HCT116 (cell line): Measurements from ENCODE around the gene IMPDH1. TPM values are rescaled to one million over a fixed set of nuclear protein-coding genes. Genes with fewer than 3 reads are reported as not detected.

Source experiments
- ATAC-seq: fragments of 200-7000 bp; cut with Tn5 transposase; 2 replicates; pipeline ENCODE4 v1.9.1; 2020; ENCODE audit warnings: mild to moderate bottlenecking, moderate library complexity
- BruUV-seq: library from RNA; stranded (reverse); fragments of 400-500 nt; replicated peaks from 2 replicates; lab custom pipeline; 2021; lab: Mats Ljungman, UMichigan
- CTCF ChIA-PET: fragments of 300-600 bp; sonication (Branson Sonifier 250); formaldehyde crosslinking; loops from one replicate; lab custom pipeline; 2021; ENCODE audit warnings: antibody characterized with exemption; lab: Charles Lee
- POLR2A ChIA-PET: fragments of 300-600, 350-600 bp; sonication (Branson Sonifier 250); formaldehyde crosslinking; loops from one replicate; lab custom pipeline; 2021; ENCODE audit warnings: antibody characterized with exemption; lab: Charles Lee
- RAD21 ChIA-PET, 2 experiments: fragments of 300-600 bp; sonication (Branson Sonifier 250); formaldehyde crosslinking; loops; one replicate each; lab custom pipeline; 2023; ENCODE audit warnings: low total read pairs in 2 of 2; ENCODE audit not compliant: uncharacterized antibody in 2 of 2, unreplicated experiment in 2 of 2, low non-redundant PET in 1 of 2; lab: Charles Lee
- DNase-seq: peaks from one replicate; pipeline ENCODE4 v3.0.0-alpha.2; 2010; ENCODE audit warnings: low read depth, low spot score
- H2AFZ ChIP-seq: fragments of 200-600 bp; shearing (Covaris generic), sonication (generic); 2 replicates; pipeline ENCODE4 v1.6.1; 2017; ENCODE audit warnings: low read depth, mixed run types, mixed read lengths, antibody characterized with exemption, low read length; ENCODE audit not compliant: poor library complexity, severe bottlenecking
- H3K27ac ChIP-seq: 2 replicates; pipeline ENCODE4 v1.5.1; 2012; ENCODE audit warnings: low read depth, low read length
- H3K27me3 ChIP-seq: fragments of 200-600 bp; sonication (generic); 2 replicates; pipeline ENCODE4 v1.6.1; 2016; ENCODE audit warnings: mixed run types, low read length, mixed read lengths; ENCODE audit not compliant: insufficient read depth
- H3K36me3 ChIP-seq, 2 experiments: fragments of 200-500 bp in 1 of 2; fragments of 200-600 bp in 1 of 2; sonication (Bioruptor generic) in 1 of 2; sonication (generic) in 1 of 2; 2 replicates each; pipeline versions ENCODE4 v1.5.1 to v1.6.1; 2014 to 2016; ENCODE audit warnings: low read length in 2 of 2, inconsistent platforms in 1 of 2, mixed read lengths in 1 of 2, mixed run types in 1 of 2; ENCODE audit not compliant: insufficient read depth in 2 of 2, control insufficient read depth in 1 of 2
- H3K4me1 ChIP-seq, 2 experiments: fragments of 200-600 bp in 1 of 2; sonication (generic) in 1 of 2; 2 replicates each; pipeline versions ENCODE4 v1.5.1 to v1.6.1; 2012 to 2017; ENCODE audit warnings: low read length in 2 of 2, inconsistent platforms in 1 of 2, mild to moderate bottlenecking in 1 of 2, mixed read lengths in 1 of 2, mixed run types in 1 of 2, moderate library complexity in 1 of 2; ENCODE audit not compliant: insufficient read depth in 2 of 2, control insufficient read depth in 1 of 2
- H3K4me2 ChIP-seq: fragments of 200-600 bp; sonication (generic); 2 replicates; pipeline ENCODE4 v1.6.1; 2017; ENCODE audit warnings: mixed run types, low read length, mixed read lengths
- H3K4me3 ChIP-seq, 2 experiments: fragments of 200-600 bp in 1 of 2; sonication (generic) in 1 of 2; replicated peaks in 1 of 2; 2 replicates each; pipeline ENCODE4 v1.5.1; 2011 to 2016; ENCODE audit warnings: low read length in 2 of 2, control low read depth in 1 of 2, low read depth in 1 of 2, mild to moderate bottlenecking in 1 of 2, mixed read lengths in 1 of 2, mixed run types in 1 of 2
- H3K79me2 ChIP-seq: fragments of 200-600 bp; sonication (generic); 2 replicates; pipeline ENCODE4 v1.6.1; 2017; ENCODE audit warnings: mild to moderate bottlenecking, mixed run types, low read length, moderate library complexity, mixed read lengths; ENCODE audit not compliant: insufficient read depth
- H3K9ac ChIP-seq: fragments of 200-600 bp; sonication (generic); 2 replicates; pipeline ENCODE4 v1.6.1; 2016; ENCODE audit warnings: low read length, mixed read lengths
- H3K9me2 ChIP-seq: fragments of 200-600 bp; sonication (generic), shearing (Covaris generic); 2 replicates; pipeline ENCODE4 v1.6.1; 2017; ENCODE audit warnings: mixed run types, mild to moderate bottlenecking, moderate library complexity; ENCODE audit not compliant: insufficient read depth
- H3K9me3 ChIP-seq, 2 experiments: fragments of 200-500 bp in 1 of 2; fragments of 200-600 bp in 1 of 2; sonication (Bioruptor generic) in 1 of 2; sonication (generic) in 1 of 2; 2 replicates each; pipeline ENCODE4 v1.6.1; 2014 to 2017; ENCODE audit warnings: low read length in 2 of 2, mixed read lengths in 2 of 2, inconsistent platforms in 1 of 2, low read depth in 1 of 2, mild to moderate bottlenecking in 1 of 2, mixed run types in 1 of 2, moderate library complexity in 1 of 2; ENCODE audit not compliant: control insufficient read depth in 1 of 2, insufficient read depth in 1 of 2
- H4K20me1 ChIP-seq: fragments of 200-600 bp; sonication (generic), shearing (Covaris generic); 2 replicates; pipeline ENCODE4 v1.6.1; 2017; ENCODE audit warnings: mixed run types, mild to moderate bottlenecking, moderate library complexity; ENCODE audit not compliant: insufficient read depth
- CTCF ChIP-seq, 3 experiments: fragments of 200-600 bp in 1 of 3; sonication (generic) in 1 of 3; IDR thresholded peaks in 2 of 3; conservative IDR thresholded peaks in 1 of 3; 2 replicates each; pipeline ENCODE4 v1.5.1; 2012 to 2017; ENCODE audit warnings: low read depth in 2 of 3, low read length in 2 of 3, antibody characterized with exemption in 1 of 3, borderline replicate concordance in 1 of 3, control low read depth in 1 of 3, mild to moderate bottlenecking in 1 of 3, mixed read lengths in 1 of 3, mixed run types in 1 of 3, moderate library complexity in 1 of 3; ENCODE audit not compliant: insufficient read depth in 1 of 3
- ELF1 ChIP-seq: IDR thresholded peaks from 2 replicates; pipeline ENCODE4 v1.6.1; 2012; ENCODE audit warnings: low read depth, borderline replicate concordance
- EZH2 ChIP-seq: fragments of 200-600 bp; sonication (generic); IDR thresholded peaks from 2 replicates; pipeline ENCODE4 v1.6.1; 2017; ENCODE audit warnings: antibody characterized with exemption, mixed run types
- EZH2phosphoT487 ChIP-seq: fragments of 200-600 bp; IDR thresholded peaks from 2 replicates; pipeline ENCODE4 v1.6.1; 2018; ENCODE audit warnings: antibody characterized with exemption, borderline replicate concordance
- FOSL1 ChIP-seq: IDR thresholded peaks from 2 replicates; pipeline ENCODE4 v1.6.1; 2012; ENCODE audit warnings: low read depth
- POLR2A ChIP-seq: IDR thresholded peaks from 2 replicates; pipeline ENCODE4 v1.7.0; 2011; ENCODE audit warnings: borderline replicate concordance; ENCODE audit not compliant: insufficient read depth, insufficient read length; ENCODE audit errors: extremely low read depth
- REST ChIP-seq: IDR thresholded peaks from 2 replicates; pipeline ENCODE4 v1.6.1; 2012; ENCODE audit warnings: low read depth
- SIN3A ChIP-seq: IDR thresholded peaks from 2 replicates; pipeline ENCODE4 v1.6.1; 2012; ENCODE audit warnings: low read depth
- SP1 ChIP-seq: IDR thresholded peaks from 2 replicates; pipeline ENCODE4 v1.6.1; 2012; ENCODE audit warnings: low read depth
- TCF7L2 ChIP-seq: IDR thresholded peaks from 2 replicates; pipeline ENCODE4 v1.7.0; 2011; ENCODE audit warnings: borderline replicate concordance, inconsistent platforms; ENCODE audit not compliant: insufficient read depth, insufficient read length; ENCODE audit errors: extremely low read depth
- ZBTB33 ChIP-seq: IDR thresholded peaks from 2 replicates; pipeline ENCODE4 v1.6.1; 2011; ENCODE audit warnings: mild to moderate bottlenecking, low read length, moderate library complexity; ENCODE audit not compliant: insufficient replicate concordance; ENCODE audit errors: extremely low read depth
- ZNF274 ChIP-seq: fragments of 200-500 bp; sonication (Bioruptor generic); IDR thresholded peaks from 2 replicates; pipeline ENCODE4 v1.6.1; 2014; ENCODE audit warnings: mild to moderate bottlenecking, low read depth, low read length, inconsistent platforms
- intact Hi-C: fragments of 100-400 bp; cut with micrococcal nuclease; formaldehyde crosslinking; loops from 2 replicates; pipeline ENCODE4 v1.10.0; 2022
- total RNA-seq: library from RNA; stranded (reverse); gene quantifications from one replicate; pipeline ENCODE4 v1.2.1, GENCODE V29; 2021; ENCODE audit not compliant: unreplicated experiment

Gene IMPDH1
- total RNA-seq, 1 experiment from 2014 or later: 98.2 TPM

- intact Hi-C loops: no loop called here
- H3K4me2 ChIP-seq: no peak overlapping the region
- H3K9ac ChIP-seq: no peak overlapping the region
- RAD21 ChIA-PET: no interaction called here
- no peaks in the 10 kb centered on the region for H3K36me3 ChIP-seq
- no peak overlapping the region for H2AFZ ChIP-seq
- H4K20me1 ChIP-seq: no peaks in the 10 kb centered on the region
- no peaks in the 10 kb centered on the region for H3K27me3 ChIP-seq
- H3K27ac ChIP-seq: no peak overlapping the region
- no TSS peak for BruUV-seq
- POLR2A ChIA-PET: no interaction called here
- TF ChIP-seq EZH2 (no peak), SIN3A (no peak), ZNF274 (no peak), ELF1 (no peak), TCF7L2 (no peak), POLR2A (no peak), FOSL1 (no peak)
- H3K4me1 ChIP-seq: peaks cover 0 to under 1% of the 10 kb centered on the region in 2 experiments; a peak in 1 of 4 replicates
- no peak for ATAC-seq
- no peaks in the 10 kb centered on the region for H3K79me2 ChIP-seq
- CTCF ChIA-PET: interaction anchor here (1.6 kb wide), 1 partner anchor 12 kb away, joined by 3 read pairs; no protein-coding TSS in a partner anchor
- no peak for DNase-seq
- no peaks in the 10 kb centered on the region for H3K9me3 ChIP-seq
- H3K9me2 ChIP-seq: no peaks in the 10 kb centered on the region
- H3K4me3 ChIP-seq: no peak overlapping the region
Observed at GRCh38 chr7:128376077-128376476, 33.7 kb downstream of the IMPDH1 start.

GRCh38 chr7:128374041-128374440 lies 35.7 kb downstream of the IMPDH1 start:
- ChIA-PET POLR2A (no interaction called here), RAD21 (no interaction called here), CTCF (interaction anchor here (1.0 to 2.4 kb wide), 2 partner anchors 14 to 27 kb away, joined by 4 to 8 read pairs; no protein-coding TSS in a partner anchor)
- Histone ChIP-seq H3K36me3 (no peaks in the 10 kb centered on the region), H4K20me1 (no peaks in the 10 kb centered on the region), H2AFZ (no peak overlapping the region), H3K4me2 (no peak overlapping the region), H3K9ac (no peak overlapping the region), H3K4me3 (no peak overlapping the region), H3K27me3 (no peaks in the 10 kb centered on the region), H3K4me1 (no peaks in the 10 kb centered on the region), H3K79me2 (no peaks in the 10 kb centered on the region), H3K27ac (no peak overlapping the region), H3K9me3 (no peaks in the 10 kb centered on the region), H3K9me2 (no peaks in the 10 kb centered on the region)
- no TSS peak for BruUV-seq
- intact Hi-C loops: no loop called here
- DNase-seq: no peak
- ATAC-seq: no peak
- TF ChIP-seq ZBTB33 (no peak), ELF1 (no peak), REST (no peak), SIN3A (no peak), FOSL1 (no peak), CTCF (IDR thresholded peaks at IDR 0.05 in 2 of 3, conservative IDR thresholded peaks at IDR 0.05 in 1 of 3; ENCODE audit: borderline replicate concordance in 1 of 3, insufficient read depth in 1 of 3, low read depth in 2 of 3, low read length in 2 of 3) (no peak), SP1 (no peak), EZH2phosphoT487 (no peak)
